GM13976 (cell line): ENCODE results near the gene SRPK3.

Experiments used
- DNase-seq: peaks from one replicate; pipeline ENCODE4 v3.0.0; 2012; ENCODE audit warnings: low spot score
- CTCF ChIP-seq: IDR thresholded peaks from 2 replicates; pipeline ENCODE4 v1.5.1; 2012; ENCODE audit warnings: borderline replicate concordance, mild to moderate bottlenecking; ENCODE audit not compliant: insufficient read depth; ENCODE audit errors: extremely low read depth, missing control alignments, control extremely low read depth
- in situ Hi-C: fragments of 300-500 bp; cut with MboI; formaldehyde crosslinking; loops from one replicate; pipeline ENCODE4 v1.12.0; 2022; ENCODE audit warnings: low sequenced_read_pairs, mixed read lengths, inconsistent platforms; ENCODE audit not compliant: unreplicated experiment

SRPK3 gene

GRCh38 chrX:153735274-153735673 is 45.6 kb upstream of the SRPK3 start:
- in situ Hi-C loops = no loop called here
- TF ChIP-seq CTCF = no peak
- no peak for DNase-seq

- no peak for TF ChIP-seq CTCF
- in situ Hi-C loops = no loop called here
- DNase-seq = no peak
These were observed 44.6 kb upstream of the SRPK3 start for GRCh38 chrX:153736071-153736820.

GRCh38 chrX:153736871-153737441 is 43.9 kb upstream of the SRPK3 start:
- no peak for TF ChIP-seq CTCF
- in situ Hi-C loops = no loop called here
- no peak for DNase-seq

GRCh38 chrX:153738056-153738605 is 42.7 kb upstream of the SRPK3 start:
- in situ Hi-C loops = no loop called here
- no peak for TF ChIP-seq CTCF
- DNase-seq = no peak

GRCh38 chrX:153739754-153740486 is 40.9 kb upstream of the SRPK3 start:
- no peak for TF ChIP-seq CTCF
- DNase-seq = no peak
- in situ Hi-C loops = no loop called here

DNA sequence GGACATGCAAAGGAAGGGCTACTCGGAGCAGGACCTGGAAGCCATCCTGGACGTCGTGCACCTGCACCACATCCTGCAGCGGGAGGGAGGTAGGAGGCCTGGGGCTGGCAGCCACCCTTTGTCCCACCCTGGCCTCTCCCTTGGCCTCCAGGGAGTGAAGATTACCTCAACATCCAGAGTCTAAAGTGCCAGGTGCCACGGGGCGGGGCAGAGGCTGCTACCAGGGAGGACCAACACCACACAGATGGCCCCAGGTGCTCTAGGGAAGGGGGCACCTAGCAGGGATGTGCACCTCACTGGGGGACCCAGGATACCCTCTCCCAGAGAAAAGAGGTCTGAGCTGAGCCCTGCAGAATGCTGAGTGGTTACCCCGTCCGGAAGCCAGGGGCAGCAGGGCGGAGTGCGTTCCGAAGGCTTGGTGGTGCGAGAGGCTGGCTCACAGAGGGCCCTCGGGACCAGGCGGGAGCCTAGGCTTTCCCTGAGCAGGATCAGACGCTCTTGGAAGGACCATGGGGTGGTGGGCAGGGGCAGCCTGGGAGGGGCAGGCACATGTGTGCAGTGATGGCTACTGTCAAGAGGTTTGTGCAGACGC is 40.1 kb upstream of the SRPK3 start:
- in situ Hi-C loops = no loop called here
- no peak for DNase-seq
- TF ChIP-seq CTCF = no peak
